Glutamatergic neuron (in vitro differentiated cells): Measurements from ENCODE around the gene NPAS2. TPM values are rescaled to one million over a fixed set of nuclear protein-coding genes. Genes with fewer than 3 reads are reported as not detected.

Experiments used
- DNase-seq: peaks from one replicate; pipeline ENCODE4 v3.0.0; 2022
- H3K27ac Mint-ChIP-seq: one replicate; pipeline ENCODE4 v1.8.0; 2020; ENCODE audit warnings: mild to moderate bottlenecking, mixed read lengths, inconsistent platforms; ENCODE audit not compliant: unreplicated experiment
- H3K27me3 Mint-ChIP-seq: one replicate; pipeline ENCODE4 v1.8.0; 2020; ENCODE audit warnings: mild to moderate bottlenecking, moderate library complexity, mixed read lengths, inconsistent platforms; ENCODE audit not compliant: unreplicated experiment
- H3K36me3 Mint-ChIP-seq: one replicate; pipeline ENCODE4 v1.8.0; 2020; ENCODE audit warnings: mild to moderate bottlenecking, mixed read lengths, inconsistent platforms; ENCODE audit not compliant: unreplicated experiment
- H3K4me1 Mint-ChIP-seq: one replicate; pipeline ENCODE4 v1.8.0; 2020; ENCODE audit warnings: mild to moderate bottlenecking, low read depth, mixed read lengths, inconsistent platforms; ENCODE audit not compliant: unreplicated experiment
- H3K4me3 Mint-ChIP-seq: one replicate; pipeline ENCODE4 v1.8.0; 2020; ENCODE audit warnings: mild to moderate bottlenecking, mixed read lengths, inconsistent platforms; ENCODE audit not compliant: unreplicated experiment
- H3K9me3 Mint-ChIP-seq: one replicate; pipeline ENCODE4 v1.8.0; 2020; ENCODE audit warnings: mild to moderate bottlenecking, moderate library complexity, mixed read lengths, inconsistent platforms; ENCODE audit not compliant: unreplicated experiment
- total RNA-seq: library from RNA; stranded (reverse); fragmentation: NEBNext Ultra II Directional; extraction: Animal tissue kit (Norgen Biotek cat#: 25700); gene quantifications from one replicate; pipeline ENCODE4 v1.2.1, GENCODE V29; 2021; ENCODE audit not compliant: unreplicated experiment
- TF ChIP-seq, protein P1 (sequence below): fragments of 200-600 bp; sonication (generic); IDR thresholded peaks from one replicate; pipeline ENCODE4 v1.5.0; 2021; ENCODE audit not compliant: partially characterized antibody, unreplicated experiment

The NPAS2 gene
- total RNA-seq, 1 donor from 2014 or later: 0.54 TPM

DNA sequence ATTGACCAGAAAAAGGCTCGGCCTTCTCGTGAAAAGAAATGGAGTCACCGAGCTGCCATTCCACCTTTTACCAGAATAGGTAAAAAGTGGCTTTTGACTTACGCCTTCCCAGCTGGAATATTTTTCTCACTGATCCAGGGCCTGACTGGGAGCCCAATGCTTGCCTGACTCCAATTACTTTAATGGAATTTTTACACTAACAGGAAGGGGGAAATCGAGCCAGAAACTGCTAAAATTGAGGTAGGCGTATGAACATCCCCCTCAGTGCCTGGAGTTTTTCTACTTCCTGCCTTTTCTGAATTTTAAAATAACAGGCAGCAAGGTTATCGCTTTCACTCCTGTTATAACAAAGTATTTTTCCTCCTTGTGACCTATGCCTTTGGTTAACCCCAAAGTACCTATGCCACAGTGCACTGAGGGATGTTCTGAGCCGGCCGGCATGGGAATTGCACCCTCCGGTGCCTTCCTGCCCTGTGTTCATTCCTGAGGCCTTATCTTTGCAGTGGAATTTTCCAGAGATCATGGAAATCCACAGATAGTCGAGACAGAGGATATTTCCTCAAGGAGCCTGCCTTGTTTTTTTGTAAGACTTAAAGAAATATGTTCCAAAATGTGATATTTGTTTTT is 163.9 kb downstream of the NPAS2 start:
- Mint-ChIP-seq H3K9me3 (peaks cover 2% of the 10 kb centered on the region), H3K27ac (no peak overlapping the region), H3K4me3 (no peak overlapping the region), H3K4me1 (peaks cover 24% of the 10 kb centered on the region), H3K36me3 (no peaks in the 10 kb centered on the region), H3K27me3 (peaks cover 2% of the 10 kb centered on the region)
- TF ChIP-seq, protein P1, sequence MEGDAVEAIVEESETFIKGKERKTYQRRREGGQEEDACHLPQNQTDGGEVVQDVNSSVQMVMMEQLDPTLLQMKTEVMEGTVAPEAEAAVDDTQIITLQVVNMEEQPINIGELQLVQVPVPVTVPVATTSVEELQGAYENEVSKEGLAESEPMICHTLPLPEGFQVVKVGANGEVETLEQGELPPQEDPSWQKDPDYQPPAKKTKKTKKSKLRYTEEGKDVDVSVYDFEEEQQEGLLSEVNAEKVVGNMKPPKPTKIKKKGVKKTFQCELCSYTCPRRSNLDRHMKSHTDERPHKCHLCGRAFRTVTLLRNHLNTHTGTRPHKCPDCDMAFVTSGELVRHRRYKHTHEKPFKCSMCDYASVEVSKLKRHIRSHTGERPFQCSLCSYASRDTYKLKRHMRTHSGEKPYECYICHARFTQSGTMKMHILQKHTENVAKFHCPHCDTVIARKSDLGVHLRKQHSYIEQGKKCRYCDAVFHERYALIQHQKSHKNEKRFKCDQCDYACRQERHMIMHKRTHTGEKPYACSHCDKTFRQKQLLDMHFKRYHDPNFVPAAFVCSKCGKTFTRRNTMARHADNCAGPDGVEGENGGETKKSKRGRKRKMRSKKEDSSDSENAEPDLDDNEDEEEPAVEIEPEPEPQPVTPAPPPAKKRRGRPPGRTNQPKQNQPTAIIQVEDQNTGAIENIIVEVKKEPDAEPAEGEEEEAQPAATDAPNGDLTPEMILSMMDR: no peak
- no peak for DNase-seq

GRCh38 chr2:100984892-100985307 is 165.0 kb downstream of the NPAS2 start:
- no peak overlapping the region for H3K27ac Mint-ChIP-seq
- peaks cover 7% of the 10 kb centered on the region for H3K36me3 Mint-ChIP-seq
- peaks cover 3% of the 10 kb centered on the region for H3K9me3 Mint-ChIP-seq
- TF ChIP-seq, protein P1: peak; percentile 90
- no peak overlapping the region for H3K4me3 Mint-ChIP-seq
- H3K4me1 Mint-ChIP-seq: peaks cover 22% of the 10 kb centered on the region
- DNase-seq: peak; percentile 85
- H3K27me3 Mint-ChIP-seq: peaks cover 6% of the 10 kb centered on the region

GRCh38 chr2:100986157-100986556 is 166.2 kb downstream of the NPAS2 start:
- Mint-ChIP-seq H3K4me3 (no peak overlapping the region), H3K9me3 (peaks cover 3% of the 10 kb centered on the region), H3K4me1 (peaks cover 18% of the 10 kb centered on the region), H3K27me3 (peaks cover 6% of the 10 kb centered on the region), H3K27ac (no peak overlapping the region), H3K36me3 (peaks cover 7% of the 10 kb centered on the region)
- TF ChIP-seq, protein P1: no peak
- peak; percentile 49 for DNase-seq

DNA sequence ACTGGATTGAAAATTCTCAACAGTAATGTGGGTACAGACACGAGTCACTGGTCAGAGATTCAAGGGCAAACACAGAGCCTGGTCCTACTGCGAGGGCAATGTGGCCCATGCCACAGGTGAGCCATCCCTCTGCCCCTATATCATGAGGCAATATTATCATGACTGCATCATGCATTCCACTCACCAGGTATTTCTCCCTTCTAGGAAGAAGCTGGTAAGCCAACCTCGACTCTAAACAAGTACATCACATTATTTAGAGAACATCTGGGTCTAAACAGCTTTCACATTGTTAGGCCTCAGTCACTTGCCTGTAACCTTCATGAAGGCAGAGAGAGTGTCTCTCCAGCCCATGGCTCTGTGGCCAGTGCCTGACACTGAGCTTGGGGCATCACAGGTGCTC is 167.6 kb downstream of the NPAS2 start:
- TF ChIP-seq, protein P1: no peak
- Mint-ChIP-seq H3K27ac (no peak overlapping the region), H3K9me3 (peaks cover 4% of the 10 kb centered on the region), H3K4me3 (no peak overlapping the region), H3K4me1 (peaks cover 12% of the 10 kb centered on the region), H3K27me3 (peaks cover 9% of the 10 kb centered on the region), H3K36me3 (peaks cover 7% of the 10 kb centered on the region)
- DNase-seq: no peak

GRCh38 chr2:100987974-100988373 is 168.0 kb downstream of the NPAS2 start:
- TF ChIP-seq, protein P1: no peak
- peaks cover 7% of the 10 kb centered on the region for H3K36me3 Mint-ChIP-seq
- no peak overlapping the region for H3K27ac Mint-ChIP-seq
- no peak overlapping the region for H3K4me3 Mint-ChIP-seq
- DNase-seq: no peak
- H3K9me3 Mint-ChIP-seq: peaks cover 4% of the 10 kb centered on the region
- H3K27me3 Mint-ChIP-seq: peaks cover 10% of the 10 kb centered on the region
- peaks cover 9% of the 10 kb centered on the region for H3K4me1 Mint-ChIP-seq
